Osteocyte (in vitro differentiated cells): ENCODE results near the gene TCHHL1. TPM values are rescaled to one million over a fixed set of nuclear protein-coding genes. Genes with fewer than 3 reads are reported as not detected.
A peak's percentile ranks its signal among the peaks of the same experiment; 100 is the strongest.

Experiments used
- DNase-seq: peaks from one replicate; pipeline ENCODE4 v3.0.0; 2021; ENCODE audit warnings: mixed read lengths; ENCODE audit not compliant: unreplicated experiment; ENCODE audit errors: extremely low spot score
- H3K27ac Mint-ChIP-seq: one replicate; pipeline ENCODE4 v1.8.0; 2021; ENCODE audit warnings: mild to moderate bottlenecking, mixed read lengths; ENCODE audit not compliant: unreplicated experiment
- H3K27me3 Mint-ChIP-seq: one replicate; pipeline ENCODE4 v1.8.0; 2021; ENCODE audit warnings: mixed read lengths; ENCODE audit not compliant: unreplicated experiment
- H3K36me3 Mint-ChIP-seq: one replicate; pipeline ENCODE4 v1.8.0; 2021; ENCODE audit warnings: mixed read lengths; ENCODE audit not compliant: unreplicated experiment
- H3K4me1 Mint-ChIP-seq: one replicate; pipeline ENCODE4 v1.8.0; 2021; ENCODE audit warnings: mixed read lengths; ENCODE audit not compliant: unreplicated experiment
- H3K4me3 Mint-ChIP-seq: one replicate; pipeline ENCODE4 v1.8.0; 2021; ENCODE audit warnings: mild to moderate bottlenecking, moderate library complexity, mixed read lengths; ENCODE audit not compliant: unreplicated experiment
- H3K9me3 Mint-ChIP-seq: one replicate; pipeline ENCODE4 v1.8.0; 2021; ENCODE audit warnings: mixed read lengths; ENCODE audit not compliant: unreplicated experiment
- total RNA-seq: library from RNA; stranded (reverse); gene quantifications from 2 replicates; pipeline ENCODE4 v1.2.1, GENCODE V29; 2021
- TF ChIP-seq, protein P1 (sequence below): fragments of 200-600 bp; sonication (generic); IDR thresholded peaks from 2 replicates; pipeline ENCODE4 v1.5.0; 2021; ENCODE audit warnings: antibody characterized with exemption, mild to moderate bottlenecking, moderate library complexity

Gene TCHHL1
- total RNA-seq, 1 donor from 2014 or later: not detected

- TF ChIP-seq, protein P1, sequence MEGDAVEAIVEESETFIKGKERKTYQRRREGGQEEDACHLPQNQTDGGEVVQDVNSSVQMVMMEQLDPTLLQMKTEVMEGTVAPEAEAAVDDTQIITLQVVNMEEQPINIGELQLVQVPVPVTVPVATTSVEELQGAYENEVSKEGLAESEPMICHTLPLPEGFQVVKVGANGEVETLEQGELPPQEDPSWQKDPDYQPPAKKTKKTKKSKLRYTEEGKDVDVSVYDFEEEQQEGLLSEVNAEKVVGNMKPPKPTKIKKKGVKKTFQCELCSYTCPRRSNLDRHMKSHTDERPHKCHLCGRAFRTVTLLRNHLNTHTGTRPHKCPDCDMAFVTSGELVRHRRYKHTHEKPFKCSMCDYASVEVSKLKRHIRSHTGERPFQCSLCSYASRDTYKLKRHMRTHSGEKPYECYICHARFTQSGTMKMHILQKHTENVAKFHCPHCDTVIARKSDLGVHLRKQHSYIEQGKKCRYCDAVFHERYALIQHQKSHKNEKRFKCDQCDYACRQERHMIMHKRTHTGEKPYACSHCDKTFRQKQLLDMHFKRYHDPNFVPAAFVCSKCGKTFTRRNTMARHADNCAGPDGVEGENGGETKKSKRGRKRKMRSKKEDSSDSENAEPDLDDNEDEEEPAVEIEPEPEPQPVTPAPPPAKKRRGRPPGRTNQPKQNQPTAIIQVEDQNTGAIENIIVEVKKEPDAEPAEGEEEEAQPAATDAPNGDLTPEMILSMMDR: no peak
- H3K27me3 Mint-ChIP-seq: no peaks in the 10 kb centered on the region
- H3K27ac Mint-ChIP-seq: no peak overlapping the region
- H3K9me3 Mint-ChIP-seq: no peaks in the 10 kb centered on the region
- H3K4me1 Mint-ChIP-seq: peaks cover 16% of the 10 kb centered on the region
- H3K4me3 Mint-ChIP-seq: no peak overlapping the region
- DNase-seq: no peak
- H3K36me3 Mint-ChIP-seq: no peaks in the 10 kb centered on the region
These were observed 49.4 kb downstream of the TCHHL1 start for GRCh38 chr1:152039461-152039860.

DNA sequence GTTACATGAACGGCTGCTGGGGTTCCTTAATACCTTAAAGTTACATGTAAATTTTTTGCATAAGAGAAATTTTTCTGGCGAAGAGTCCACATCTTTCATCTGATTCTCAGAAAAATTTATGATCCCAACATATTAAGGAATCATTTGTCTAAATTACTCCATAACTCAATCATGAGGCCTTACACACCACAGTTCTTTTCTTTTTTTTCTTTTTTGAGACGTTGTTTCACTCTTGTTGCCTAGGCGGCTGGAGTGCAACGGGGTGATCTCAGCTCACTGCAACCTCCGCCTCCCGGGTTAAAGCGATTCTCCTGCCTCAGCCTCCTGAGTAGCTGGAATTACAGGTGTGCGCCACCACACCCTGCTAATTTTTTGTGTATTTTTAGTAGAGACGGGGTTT lies 50.0 kb downstream of the TCHHL1 start:
- Mint-ChIP-seq H3K27me3 (no peaks in the 10 kb centered on the region), H3K27ac (no peak overlapping the region), H3K9me3 (no peaks in the 10 kb centered on the region), H3K4me3 (no peak overlapping the region), H3K36me3 (peaks cover 5% of the 10 kb centered on the region), H3K4me1 (peaks cover 22% of the 10 kb centered on the region)
- no peak for DNase-seq
- TF ChIP-seq, protein P1: no peak

DNA sequence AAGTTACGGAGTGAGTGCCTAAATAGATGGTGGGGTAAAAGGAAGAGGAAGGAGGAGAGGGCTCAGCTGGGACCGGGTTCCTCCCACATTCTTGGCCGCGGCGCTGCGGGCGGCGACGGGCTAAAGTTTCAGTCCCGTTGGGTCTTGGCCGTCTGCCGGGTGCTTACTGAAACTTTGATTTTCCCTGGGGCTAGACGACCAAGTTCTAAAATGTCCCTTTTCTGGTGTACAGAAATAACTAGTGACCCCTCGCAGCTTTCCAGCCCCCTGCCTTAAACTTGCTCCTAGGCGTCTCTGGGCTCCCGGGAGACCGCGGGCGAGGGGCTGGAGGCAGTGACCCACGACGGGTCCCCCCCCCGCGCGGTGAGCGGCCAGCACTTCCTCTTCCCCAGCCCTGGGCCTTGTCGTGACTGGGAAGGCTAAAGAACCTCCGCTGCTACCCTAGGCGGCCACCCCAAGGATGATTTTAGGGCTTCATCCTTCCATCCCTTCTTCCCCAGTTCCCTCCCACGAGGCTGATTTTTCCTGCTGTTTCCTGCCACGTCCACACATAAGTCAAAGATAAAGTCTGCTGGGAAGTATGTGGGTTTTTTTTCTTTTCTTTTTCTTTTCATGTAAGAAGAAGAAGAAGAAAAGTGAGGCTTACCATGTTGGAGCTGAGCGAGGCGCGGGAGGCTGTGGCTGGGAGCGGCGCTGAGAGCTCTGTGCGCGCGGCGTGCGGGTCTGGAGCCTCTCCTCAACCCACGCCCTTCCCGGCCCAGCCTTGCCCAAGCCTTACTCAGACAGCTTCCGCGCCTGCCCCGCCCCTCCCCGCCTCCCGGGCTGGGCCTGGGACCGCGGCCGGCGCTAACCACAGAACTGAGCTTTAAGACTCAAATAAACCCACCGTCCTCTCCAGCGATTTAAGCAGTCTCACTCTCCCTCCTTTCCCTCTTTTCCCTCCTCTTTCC lies 52.3 kb downstream of the TCHHL1 start, which contains the start of gene S100A11:
Gene S100A11 (minus strand): TSS at position 738 of the 950 bp plus-strand sequence. CDS start 89 bp downstream, at position 649.
- H3K27me3 Mint-ChIP-seq: no peaks in the 10 kb centered on the region
- peak within 1 kb of the TSS; percentile 86 for H3K4me3 Mint-ChIP-seq
- H3K4me1 Mint-ChIP-seq: peaks cover 27% of the 10 kb centered on the region
- H3K27ac Mint-ChIP-seq: peak within 1 kb of the TSS; percentile 99
- H3K9me3 Mint-ChIP-seq: no peaks in the 10 kb centered on the region
- peaks cover 27% of the 10 kb centered on the region for H3K36me3 Mint-ChIP-seq
- DNase-seq: peak; percentile 94
- TF ChIP-seq, protein P1: no peak

DNA sequence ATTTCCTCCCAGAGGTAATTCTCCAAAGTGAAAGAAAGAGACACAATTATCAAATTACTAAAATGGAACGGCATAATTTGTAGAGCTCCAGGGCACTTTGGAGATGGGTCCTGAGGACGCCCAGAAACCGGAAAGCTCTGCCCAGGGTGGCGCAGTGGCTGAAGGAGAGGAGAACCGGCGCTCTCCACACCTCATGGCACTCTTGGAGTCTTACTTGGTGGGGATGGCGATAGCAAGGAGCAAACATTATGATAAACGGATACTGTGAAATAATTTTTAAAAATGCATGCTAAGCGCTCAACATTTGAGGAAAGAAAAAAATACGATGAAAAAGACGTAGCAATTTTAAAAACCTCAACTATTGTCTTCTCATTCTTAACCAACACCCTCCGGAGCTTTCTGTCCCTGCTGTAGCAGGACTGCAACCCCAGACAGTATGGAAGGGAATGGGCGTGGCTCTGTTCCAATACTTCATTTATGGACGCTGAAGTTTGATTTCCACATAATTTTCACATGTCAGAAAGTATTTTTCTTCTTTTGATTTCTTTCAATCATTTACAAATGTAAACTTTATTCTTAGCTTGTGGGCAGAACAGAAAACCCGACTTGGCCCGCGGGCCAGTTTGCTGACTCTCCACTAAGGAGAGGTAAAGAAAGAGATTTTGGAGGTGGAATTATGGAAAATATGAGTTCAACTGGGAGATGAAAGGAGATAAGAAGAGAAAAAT lies 53.2 kb downstream of the TCHHL1 start:
- DNase-seq: no peak
- peak overlapping the region; percentile 86 for H3K4me3 Mint-ChIP-seq
- no peaks in the 10 kb centered on the region for H3K27me3 Mint-ChIP-seq

More for the DNA sequence above, 53.2 kb downstream of the TCHHL1 start:
- Mint-ChIP-seq H3K27ac (peak overlapping the region; percentile 99), H3K4me1 (peaks cover 27% of the 10 kb centered on the region), H3K9me3 (no peaks in the 10 kb centered on the region), H3K36me3 (peaks cover 32% of the 10 kb centered on the region)
- TF ChIP-seq, protein P1: no peak
